ENCODE data around the gene CHRNB1.

GRCh38 chr17:7436556-7437368 is 8.1 kb upstream of the CHRNB1 start:
- TF ChIP-seq CTCF (conservative IDR thresholded peaks at IDR 0.05; ENCODE audit: low read length) (peak; percentile 88), EZH2phosphoT487 (IDR thresholded peaks at IDR 0.05; ENCODE audit: borderline replicate concordance, low read depth, low read length) (no peak)

Data from OCI-LY7 (cell line).